GM19452 (cell line): Measurements from ENCODE around the gene FUOM.

Experiments used
- ATAC-seq: cut with Tn5 transposase; IDR thresholded peaks from one replicate; pipeline ENCODE4 v1.9.1; 2021; ENCODE audit not compliant: unreplicated experiment

The FUOM gene

GRCh38 chr10:133353202-133353959, 4.4 kb downstream of the FUOM start:
- no peak for ATAC-seq

- ATAC-seq, result no peak
Observed at GRCh38 chr10:133351408-133352318, 6.2 kb downstream of the FUOM start.

DNA sequence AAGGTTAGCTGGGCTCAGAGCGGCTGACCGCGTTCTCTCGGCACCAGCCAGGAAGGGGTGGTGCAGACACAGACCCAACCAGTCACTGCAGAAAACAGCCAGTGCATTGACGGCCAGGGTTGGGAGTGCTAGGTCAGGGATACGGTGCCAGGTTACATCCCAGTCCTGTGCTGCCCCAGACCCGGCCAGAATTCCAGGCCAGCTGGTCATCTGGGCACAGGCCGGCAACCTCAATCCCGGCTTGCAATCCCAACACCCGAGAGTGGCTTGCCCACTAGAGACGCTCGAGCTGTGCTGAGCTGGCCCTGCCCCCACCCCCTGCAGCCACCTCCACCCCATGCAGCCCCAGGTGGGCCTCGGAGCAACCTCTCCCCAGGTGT, 6.9 kb downstream of the FUOM start:
- no peak for ATAC-seq

GRCh38 chr10:133350283-133350949, 7.4 kb downstream of the FUOM start:
- no peak for ATAC-seq

GRCh38 chr10:133349577-133350011, 8.2 kb downstream of the FUOM start:
- ATAC-seq, result no peak

GRCh38 chr10:133349160-133349568, 8.7 kb downstream of the FUOM start:
- ATAC-seq, result no peak

GRCh38 chr10:133347710-133348517, 9.9 kb downstream of the FUOM start:
- no peak for ATAC-seq

DNA sequence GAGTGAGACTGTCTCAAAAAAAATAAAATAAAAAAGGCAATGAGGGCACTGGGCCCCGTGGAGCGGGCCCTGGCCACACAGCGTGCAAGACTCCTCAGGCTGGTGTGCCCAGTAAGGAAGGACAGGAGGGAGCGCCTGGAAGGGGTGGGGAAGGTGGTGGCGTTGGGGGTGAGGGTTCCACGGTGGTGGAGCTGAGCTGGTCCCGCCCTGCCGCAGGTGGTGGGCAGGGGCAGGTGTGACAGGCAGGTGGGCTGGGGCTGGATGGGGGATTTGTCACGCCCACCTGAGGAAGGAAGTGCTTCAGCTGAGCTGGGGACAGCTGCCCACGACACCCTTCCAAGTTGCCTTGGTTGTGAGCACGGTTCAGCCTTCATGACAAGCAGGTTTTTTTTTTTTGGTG, 11.4 kb downstream of the FUOM start:
- ATAC-seq, result no peak

DNA sequence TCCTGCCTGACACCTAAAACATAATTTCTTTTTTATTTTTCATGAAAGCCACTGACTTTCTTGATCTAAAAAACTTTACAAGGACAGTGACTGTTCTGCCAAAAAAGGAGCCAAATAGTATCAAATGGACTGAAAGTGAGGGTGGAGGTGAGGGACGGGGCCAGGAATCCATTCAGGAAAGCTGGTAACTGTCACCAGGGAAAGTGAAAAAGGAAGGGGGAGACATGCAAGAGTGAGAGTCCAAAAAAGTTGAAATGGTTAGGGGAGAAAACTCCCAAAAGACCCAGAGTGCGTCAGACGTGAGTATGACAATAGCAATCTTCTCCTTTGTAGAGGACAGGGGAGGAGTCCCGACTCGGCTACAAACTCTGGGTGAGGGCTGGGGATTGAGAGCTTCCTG, 13.6 kb downstream of the FUOM start:
- ATAC-seq, result no peak

- ATAC-seq, result no peak
Observed at GRCh38 chr10:133343558-133343957, 14.3 kb downstream of the FUOM start.

GRCh38 chr10:133342942-133343341, 14.9 kb downstream of the FUOM start:
- ATAC-seq, result no peak

DNA sequence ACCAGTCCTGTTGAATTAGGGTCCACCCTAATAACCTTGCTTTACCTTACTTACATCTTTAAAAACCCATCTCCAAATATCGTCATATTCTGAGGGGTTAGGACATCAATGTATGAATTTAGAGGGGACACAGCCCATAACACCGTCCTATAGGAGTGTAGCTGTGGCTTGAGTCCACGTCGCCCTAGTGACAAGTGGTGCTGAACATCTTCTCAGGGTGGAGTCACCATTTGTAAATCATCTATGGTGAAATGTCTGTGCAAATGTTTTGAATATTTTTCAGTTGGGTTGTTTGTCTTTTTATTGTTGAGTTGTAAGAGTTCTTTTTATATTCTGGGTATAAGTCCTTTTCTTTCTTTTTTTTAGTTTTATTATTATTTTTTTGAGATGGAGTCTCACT, 15.8 kb downstream of the FUOM start:
- no peak for ATAC-seq

DNA sequence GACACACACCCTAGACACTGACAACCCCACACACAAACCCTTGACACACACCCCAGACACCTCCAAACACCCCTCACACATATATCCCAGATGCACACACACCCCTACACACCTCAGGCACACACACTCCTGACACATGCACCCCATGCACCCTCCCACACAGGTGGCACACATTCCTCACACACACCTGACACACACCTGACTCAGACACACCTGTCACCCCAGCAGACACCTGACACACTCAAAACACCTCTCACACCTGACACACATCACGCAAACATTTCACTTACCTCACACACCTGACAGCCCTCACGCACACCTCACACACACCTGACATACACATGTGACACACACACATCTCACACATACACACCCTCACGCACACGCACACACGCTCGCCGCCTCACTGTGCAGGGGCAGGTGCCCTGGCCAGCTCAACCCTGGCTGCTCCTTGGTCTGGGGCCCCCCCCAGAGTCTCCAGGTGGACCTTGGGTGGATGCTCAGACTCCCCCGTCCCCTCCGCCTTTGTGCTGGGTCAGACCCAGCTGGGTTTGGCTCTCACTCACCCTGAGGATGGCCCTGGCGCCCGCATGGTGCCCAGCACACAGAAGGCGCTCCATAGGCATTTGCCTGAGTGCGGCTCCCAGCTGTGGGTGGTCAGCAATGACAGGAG, 18.0 kb downstream of the FUOM start:
- no peak for ATAC-seq

GRCh38 chr10:133338080-133339071, 19.4 kb downstream of the FUOM start:
- ATAC-seq, result no peak

GRCh38 chr10:133337370-133337725, 20.5 kb downstream of the FUOM start:
- ATAC-seq, result no peak

DNA sequence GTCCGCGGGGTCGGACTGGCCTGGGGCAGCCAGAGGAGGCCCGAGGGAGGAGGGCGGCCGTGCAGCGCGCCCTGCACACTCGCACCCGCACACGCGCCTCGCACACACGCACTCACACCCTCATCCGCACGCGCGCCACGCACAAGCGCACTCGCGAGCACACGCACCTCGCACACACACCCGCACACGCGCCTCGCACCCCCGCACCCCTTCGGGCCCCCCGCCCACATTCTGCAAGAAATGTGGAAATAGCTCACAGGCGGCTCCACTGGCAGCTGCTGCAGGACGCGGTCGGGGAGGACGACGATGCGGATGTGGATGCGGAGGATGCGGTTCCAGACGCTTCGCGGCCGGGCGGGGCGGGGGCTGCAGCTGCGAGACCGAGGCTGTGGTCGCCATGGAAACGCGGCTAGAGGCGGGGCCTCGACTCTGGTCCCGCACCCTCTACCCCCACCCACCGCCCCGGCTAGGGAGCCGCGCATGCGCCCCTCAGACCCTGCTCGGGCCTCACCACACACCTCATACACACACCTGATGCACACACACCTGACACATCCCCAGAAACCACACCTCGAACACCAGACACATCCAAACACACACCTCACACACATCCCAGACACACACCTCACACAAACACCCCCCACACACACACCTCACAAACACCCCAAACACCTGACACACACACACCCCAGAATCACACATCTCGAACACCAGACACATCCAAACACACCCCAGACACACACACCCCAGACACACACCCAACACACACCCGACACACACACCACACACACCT, 21.0 kb downstream of the FUOM start, which contains the start of gene CALY:
Gene CALY, minus strand, starts transcription at position 320 of the 793 bp plus-strand sequence. CDS start 7,907 bp downstream, outside the sequence.
- ATAC-seq, result no peak

- ATAC-seq, result no peak
Observed at GRCh38 chr10:133336118-133336576, 21.7 kb downstream of the FUOM start.
